ENCODE results near the gene KMT2D. TPM values are rescaled to one million over a fixed set of nuclear protein-coding genes. Genes with fewer than 3 reads are reported as not detected.

The KMT2D gene
- total and polyA plus RNA-seq, 8 donors, result 3.2 to 220 (median 82.3) TPM

- 87 to 94% (median 92%) methylated on average over 7 to 9 of the region's 9 CpGs for WGBS, 5 donors
- no peak for TF ChIP-seq POLR2AphosphoS5 (IDR thresholded peaks at IDR 0.05)
- intact Hi-C loops (cut with DNase I; ENCODE audit: low total_unique reads), result no loop called here
- DNase-seq, result no peak
- Histone ChIP-seq H3K36me3 (peaks cover 95 to 100% (median 98%) of the 10 kb centered on the region in 4 donors), H3K4me1 (no peaks in the 10 kb centered on the region), H3K27me3 (no peaks in the 10 kb centered on the region), H3K27ac (no peak overlapping the region), H3K4me3 (no peak overlapping the region), H3K9me3 (no peaks in the 10 kb centered on the region)
These were observed 23.3 kb downstream of the KMT2D start for GRCh38 chr12:49037111-49037946.

GRCh38 chr12:49036029-49036428, 24.6 kb downstream of the KMT2D start:
- TF ChIP-seq, protein P1, sequence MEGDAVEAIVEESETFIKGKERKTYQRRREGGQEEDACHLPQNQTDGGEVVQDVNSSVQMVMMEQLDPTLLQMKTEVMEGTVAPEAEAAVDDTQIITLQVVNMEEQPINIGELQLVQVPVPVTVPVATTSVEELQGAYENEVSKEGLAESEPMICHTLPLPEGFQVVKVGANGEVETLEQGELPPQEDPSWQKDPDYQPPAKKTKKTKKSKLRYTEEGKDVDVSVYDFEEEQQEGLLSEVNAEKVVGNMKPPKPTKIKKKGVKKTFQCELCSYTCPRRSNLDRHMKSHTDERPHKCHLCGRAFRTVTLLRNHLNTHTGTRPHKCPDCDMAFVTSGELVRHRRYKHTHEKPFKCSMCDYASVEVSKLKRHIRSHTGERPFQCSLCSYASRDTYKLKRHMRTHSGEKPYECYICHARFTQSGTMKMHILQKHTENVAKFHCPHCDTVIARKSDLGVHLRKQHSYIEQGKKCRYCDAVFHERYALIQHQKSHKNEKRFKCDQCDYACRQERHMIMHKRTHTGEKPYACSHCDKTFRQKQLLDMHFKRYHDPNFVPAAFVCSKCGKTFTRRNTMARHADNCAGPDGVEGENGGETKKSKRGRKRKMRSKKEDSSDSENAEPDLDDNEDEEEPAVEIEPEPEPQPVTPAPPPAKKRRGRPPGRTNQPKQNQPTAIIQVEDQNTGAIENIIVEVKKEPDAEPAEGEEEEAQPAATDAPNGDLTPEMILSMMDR (IDR thresholded peaks at IDR 0.05), result no peak
- no peak for TF ChIP-seq POLR2A (IDR thresholded peaks at IDR 0.05)
- no peak for TF ChIP-seq EP300 (IDR thresholded peaks at IDR 0.05)
- no peak for TF ChIP-seq POLR2AphosphoS5 (IDR thresholded peaks at IDR 0.05)
- Histone ChIP-seq H3K27me3 (no peaks in the 10 kb centered on the region), H3K27ac (no peak overlapping the region), H3K36me3 (peaks cover 95 to 100% (median 98%) of the 10 kb centered on the region in 4 donors), H3K4me1 (no peaks in the 10 kb centered on the region), H3K4me3 (no peak overlapping the region), H3K9me3 (no peaks in the 10 kb centered on the region)
- no peak for DNase-seq
- 62 to 93% (median 79%) methylated on average over 4 of the region's 4 CpGs for WGBS, 5 donors
- intact Hi-C loops (cut with DNase I; ENCODE audit: low total_unique reads), result no loop called here

DNA sequence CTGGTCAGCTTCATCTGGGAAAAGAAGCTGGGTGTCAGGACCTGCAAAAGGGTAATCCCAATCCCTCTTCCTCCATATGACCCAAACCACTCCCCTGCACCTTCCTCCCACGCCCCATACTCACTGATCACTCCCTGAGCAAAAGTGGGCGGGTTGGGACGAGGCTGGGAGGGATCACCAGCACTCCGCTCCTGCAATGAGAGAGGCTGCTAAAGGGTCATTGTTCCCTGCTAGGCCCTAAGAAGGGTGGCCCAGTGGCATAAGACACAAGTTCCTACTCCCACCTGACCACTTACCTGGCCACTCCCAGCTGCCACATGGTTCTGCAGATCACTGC, 26.3 kb downstream of the KMT2D start:
- no peak for DNase-seq
- intact Hi-C loops (cut with DNase I; ENCODE audit: low total_unique reads), result no loop called here
- no peak for TF ChIP-seq EP300 (IDR thresholded peaks at IDR 0.05)
- no peak for TF ChIP-seq POLR2A (IDR thresholded peaks at IDR 0.05)
- TF ChIP-seq, protein P1 (IDR thresholded peaks at IDR 0.05), result no peak
- no peak for TF ChIP-seq POLR2AphosphoS5 (IDR thresholded peaks at IDR 0.05)
- Histone ChIP-seq H3K9me3 (no peaks in the 10 kb centered on the region), H3K27me3 (no peaks in the 10 kb centered on the region), H3K4me1 (no peaks in the 10 kb centered on the region), H3K4me3 (no peak overlapping the region), H3K36me3 (peaks cover 81 to 99% (median 96%) of the 10 kb centered on the region in 4 donors), H3K27ac (peak overlapping the region in 1 of 5 donors; percentile 4)
- WGBS, 5 donors, result 50 to 88% (median 85%) methylated on average over 1 to 4 of the region's 4 CpGs

DNA sequence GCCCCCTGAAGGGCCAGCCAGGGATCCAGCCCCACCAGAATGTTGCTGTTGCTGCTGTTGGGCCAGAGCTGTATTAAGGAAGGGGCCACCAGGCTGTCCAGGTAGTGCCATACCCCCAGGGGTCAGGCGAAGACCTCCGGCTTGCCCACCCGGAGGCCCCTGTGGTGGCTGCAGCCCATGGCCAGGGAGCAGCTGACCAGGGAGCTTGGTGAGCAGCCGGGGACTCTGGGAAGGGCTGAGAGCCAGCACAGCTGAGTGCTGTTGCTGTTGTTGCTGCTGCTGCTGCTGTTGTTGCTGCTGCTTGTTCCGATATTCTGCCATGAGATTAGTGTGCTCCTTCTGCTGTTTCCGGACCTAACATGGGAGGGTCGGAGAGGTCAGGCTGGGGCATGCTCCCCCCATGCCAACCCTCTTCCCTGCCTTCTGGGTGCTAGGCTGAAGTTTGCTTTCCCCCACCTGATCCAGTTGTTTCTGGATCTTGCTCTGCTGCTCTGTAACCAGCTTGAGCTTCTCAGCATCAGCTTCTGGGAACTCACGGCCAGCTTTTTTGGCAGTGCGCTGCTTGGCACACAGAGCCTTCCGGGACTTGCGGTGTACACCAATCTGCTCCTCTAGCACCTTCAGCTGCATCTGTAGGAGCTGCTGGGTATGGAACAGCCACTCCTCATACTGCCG, 26.8 kb downstream of the KMT2D start:
- no peaks in the 10 kb centered on the region for H3K4me1 ChIP-seq
- peak overlapping the region in 1 of 5 donors; percentile 4 for H3K27ac ChIP-seq
- 57 to 83% (median 80%) methylated on average over 10 to 12 of the region's 12 CpGs for WGBS, 5 donors
- intact Hi-C loops (cut with DNase I; ENCODE audit: low total_unique reads), result no loop called here
- peaks cover 80 to 99% (median 96%) of the 10 kb centered on the region in 4 donors for H3K36me3 ChIP-seq
- H3K9me3 ChIP-seq, result no peaks in the 10 kb centered on the region
- no peak overlapping the region for H3K4me3 ChIP-seq
- TF ChIP-seq POLR2A (IDR thresholded peaks at IDR 0.05) (no peak), EP300 (IDR thresholded peaks at IDR 0.05) (no peak), POLR2AphosphoS5 (IDR thresholded peaks at IDR 0.05) (no peak)
- TF ChIP-seq, protein P1 (IDR thresholded peaks at IDR 0.05), result no peak
- H3K27me3 ChIP-seq, result no peaks in the 10 kb centered on the region
- no peak for DNase-seq
